ENCODE data around the gene ARL10.

DNA sequence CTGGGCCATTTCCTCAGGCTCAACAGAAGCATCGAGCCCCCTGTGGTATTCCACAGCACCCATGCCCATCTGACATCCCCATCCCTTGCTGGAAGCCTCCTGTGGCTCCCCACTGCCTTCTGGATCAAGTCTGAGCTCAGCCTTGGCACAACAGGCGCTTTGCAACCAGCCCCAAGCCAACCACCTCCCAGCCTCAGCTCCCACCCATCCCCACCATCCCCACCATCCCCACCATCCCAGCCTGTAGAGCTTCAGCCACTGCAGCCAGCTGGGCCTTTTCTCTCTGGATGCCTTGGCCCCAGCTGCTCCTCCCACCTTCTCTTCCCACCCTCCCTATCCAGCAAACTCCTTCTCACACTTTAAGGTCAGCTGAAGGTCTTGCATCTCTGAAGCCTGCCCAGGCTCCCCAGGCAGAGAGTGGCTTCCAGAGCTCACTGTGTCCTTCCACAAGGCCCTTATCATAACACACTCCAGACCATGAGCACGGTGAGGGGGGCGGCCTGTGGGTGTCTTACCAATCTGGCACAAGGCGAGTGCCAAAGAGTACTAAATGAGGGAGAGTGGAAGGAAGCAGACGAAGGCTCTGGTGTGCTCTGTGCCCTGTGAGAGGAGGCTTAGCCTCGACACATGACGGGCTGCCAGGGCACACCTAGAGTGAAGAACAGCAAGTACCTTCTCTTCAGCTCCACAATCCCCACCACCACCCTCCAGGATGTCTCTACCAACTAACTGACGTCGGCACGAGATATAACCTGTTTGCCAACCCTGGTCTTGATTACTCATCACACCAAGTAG is 29.8 kb downstream of the ARL10 start:
- TF ChIP-seq, protein P1, sequence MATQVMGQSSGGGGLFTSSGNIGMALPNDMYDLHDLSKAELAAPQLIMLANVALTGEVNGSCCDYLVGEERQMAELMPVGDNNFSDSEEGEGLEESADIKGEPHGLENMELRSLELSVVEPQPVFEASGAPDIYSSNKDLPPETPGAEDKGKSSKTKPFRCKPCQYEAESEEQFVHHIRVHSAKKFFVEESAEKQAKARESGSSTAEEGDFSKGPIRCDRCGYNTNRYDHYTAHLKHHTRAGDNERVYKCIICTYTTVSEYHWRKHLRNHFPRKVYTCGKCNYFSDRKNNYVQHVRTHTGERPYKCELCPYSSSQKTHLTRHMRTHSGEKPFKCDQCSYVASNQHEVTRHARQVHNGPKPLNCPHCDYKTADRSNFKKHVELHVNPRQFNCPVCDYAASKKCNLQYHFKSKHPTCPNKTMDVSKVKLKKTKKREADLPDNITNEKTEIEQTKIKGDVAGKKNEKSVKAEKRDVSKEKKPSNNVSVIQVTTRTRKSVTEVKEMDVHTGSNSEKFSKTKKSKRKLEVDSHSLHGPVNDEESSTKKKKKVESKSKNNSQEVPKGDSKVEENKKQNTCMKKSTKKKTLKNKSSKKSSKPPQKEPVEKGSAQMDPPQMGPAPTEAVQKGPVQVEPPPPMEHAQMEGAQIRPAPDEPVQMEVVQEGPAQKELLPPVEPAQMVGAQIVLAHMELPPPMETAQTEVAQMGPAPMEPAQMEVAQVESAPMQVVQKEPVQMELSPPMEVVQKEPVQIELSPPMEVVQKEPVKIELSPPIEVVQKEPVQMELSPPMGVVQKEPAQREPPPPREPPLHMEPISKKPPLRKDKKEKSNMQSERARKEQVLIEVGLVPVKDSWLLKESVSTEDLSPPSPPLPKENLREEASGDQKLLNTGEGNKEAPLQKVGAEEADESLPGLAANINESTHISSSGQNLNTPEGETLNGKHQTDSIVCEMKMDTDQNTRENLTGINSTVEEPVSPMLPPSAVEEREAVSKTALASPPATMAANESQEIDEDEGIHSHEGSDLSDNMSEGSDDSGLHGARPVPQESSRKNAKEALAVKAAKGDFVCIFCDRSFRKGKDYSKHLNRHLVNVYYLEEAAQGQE (IDR thresholded peaks at IDR 0.05): no peak
- TF ChIP-seq, protein P2, sequence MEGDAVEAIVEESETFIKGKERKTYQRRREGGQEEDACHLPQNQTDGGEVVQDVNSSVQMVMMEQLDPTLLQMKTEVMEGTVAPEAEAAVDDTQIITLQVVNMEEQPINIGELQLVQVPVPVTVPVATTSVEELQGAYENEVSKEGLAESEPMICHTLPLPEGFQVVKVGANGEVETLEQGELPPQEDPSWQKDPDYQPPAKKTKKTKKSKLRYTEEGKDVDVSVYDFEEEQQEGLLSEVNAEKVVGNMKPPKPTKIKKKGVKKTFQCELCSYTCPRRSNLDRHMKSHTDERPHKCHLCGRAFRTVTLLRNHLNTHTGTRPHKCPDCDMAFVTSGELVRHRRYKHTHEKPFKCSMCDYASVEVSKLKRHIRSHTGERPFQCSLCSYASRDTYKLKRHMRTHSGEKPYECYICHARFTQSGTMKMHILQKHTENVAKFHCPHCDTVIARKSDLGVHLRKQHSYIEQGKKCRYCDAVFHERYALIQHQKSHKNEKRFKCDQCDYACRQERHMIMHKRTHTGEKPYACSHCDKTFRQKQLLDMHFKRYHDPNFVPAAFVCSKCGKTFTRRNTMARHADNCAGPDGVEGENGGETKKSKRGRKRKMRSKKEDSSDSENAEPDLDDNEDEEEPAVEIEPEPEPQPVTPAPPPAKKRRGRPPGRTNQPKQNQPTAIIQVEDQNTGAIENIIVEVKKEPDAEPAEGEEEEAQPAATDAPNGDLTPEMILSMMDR (IDR thresholded peaks at IDR 0.05; ENCODE audit: low read depth, low read length, missing input control): no peak
- TF ChIP-seq EGR1 (IDR thresholded peaks at IDR 0.05; ENCODE audit: low read depth in 2 of 2): no peak
- no peak for TF ChIP-seq RAD21 (IDR thresholded peaks at IDR 0.05)
- TF ChIP-seq FOXA1 (IDR thresholded peaks at IDR 0.05): no peak
